PFSK-1 (cell line): ENCODE data around the gene LARP1B.

Experiments
- POLR2AphosphoS5 ChIP-seq: IDR thresholded peaks from 2 replicates; pipeline ENCODE4 v1.6.1; 2012; ENCODE audit warnings: low read depth, mild to moderate bottlenecking, control low read depth, low read length, moderate library complexity
- REST ChIP-seq, 2 experiments: IDR thresholded peaks; 2 replicates each; pipeline versions ENCODE4 v1.6.1 to v1.8.0; 2011 to 2012; ENCODE audit warnings: low read depth in 2 of 2, low read length in 2 of 2, control low read depth in 1 of 2, inconsistent platforms in 1 of 2, mild to moderate bottlenecking in 1 of 2, moderate library complexity in 1 of 2; ENCODE audit not compliant: insufficient read depth in 1 of 2
- SIN3A ChIP-seq: IDR thresholded peaks from 2 replicates; pipeline ENCODE4 v1.6.1; 2012; ENCODE audit warnings: mild to moderate bottlenecking, low read length, moderate library complexity, borderline replicate concordance; ENCODE audit not compliant: insufficient read depth

GRCh38 chr4:128255906-128256305 is 194.8 kb downstream of the LARP1B start:
- TF ChIP-seq REST (IDR thresholded peaks at IDR 0.05; ENCODE audit: insufficient read depth in 1 of 2, low read depth in 2 of 2, low read length in 2 of 2) (no peak), POLR2AphosphoS5 (no peak), SIN3A (no peak)
